ENCODE data around the gene THSD4.

The THSD4 gene

GRCh38 chr15:71815301-71815700, 700.0 kb downstream of the THSD4 start:
- H3K4me3 ChIP-seq (ENCODE audit: low read depth, low read length) = no peak overlapping the region
- in situ Hi-C loops (cut with HindIII; ENCODE audit: low sequenced_read_pairs) = no loop called here
- DNase-seq (ENCODE audit: low read depth, low spot score) = no peak
- TF ChIP-seq CTCF (IDR thresholded peaks at IDR 0.05; ENCODE audit: low read depth, low read length) = no peak

DNA sequence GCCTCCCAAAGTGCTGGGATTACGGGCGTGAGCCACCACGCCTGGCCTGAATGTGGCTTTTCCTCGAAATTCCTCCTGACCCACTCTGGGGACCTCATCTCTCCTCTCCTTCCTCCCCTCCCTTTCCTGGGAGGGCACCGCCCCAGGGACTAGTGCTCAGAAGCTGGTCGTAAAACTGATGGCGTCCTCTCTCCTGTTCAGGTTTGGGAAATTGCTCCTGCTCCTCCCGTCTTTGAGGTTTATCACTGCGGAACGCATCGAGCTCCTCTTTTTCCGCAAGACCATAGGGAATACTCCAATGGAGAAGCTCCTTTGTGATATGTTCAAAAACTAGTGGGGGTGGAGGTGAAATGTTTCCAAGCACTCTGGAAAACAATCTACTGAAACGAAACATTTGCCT, 702.1 kb downstream of the THSD4 start:
- no peak for DNase-seq (ENCODE audit: low read depth, low spot score)
- no peak overlapping the region for H3K4me3 ChIP-seq (ENCODE audit: low read depth, low read length)
- TF ChIP-seq CTCF (IDR thresholded peaks at IDR 0.05; ENCODE audit: low read depth, low read length) = no peak
- in situ Hi-C loops (cut with HindIII; ENCODE audit: low sequenced_read_pairs) = no loop called here

- TF ChIP-seq CTCF (IDR thresholded peaks at IDR 0.05; ENCODE audit: low read depth, low read length) = no peak
- in situ Hi-C loops (cut with HindIII; ENCODE audit: low sequenced_read_pairs) = no loop called here
- no peak overlapping the region for H3K4me3 ChIP-seq (ENCODE audit: low read depth, low read length)
- no peak for DNase-seq (ENCODE audit: low read depth, low spot score)
These were observed 704.9 kb downstream of the THSD4 start for GRCh38 chr15:71820127-71820526.

DNA sequence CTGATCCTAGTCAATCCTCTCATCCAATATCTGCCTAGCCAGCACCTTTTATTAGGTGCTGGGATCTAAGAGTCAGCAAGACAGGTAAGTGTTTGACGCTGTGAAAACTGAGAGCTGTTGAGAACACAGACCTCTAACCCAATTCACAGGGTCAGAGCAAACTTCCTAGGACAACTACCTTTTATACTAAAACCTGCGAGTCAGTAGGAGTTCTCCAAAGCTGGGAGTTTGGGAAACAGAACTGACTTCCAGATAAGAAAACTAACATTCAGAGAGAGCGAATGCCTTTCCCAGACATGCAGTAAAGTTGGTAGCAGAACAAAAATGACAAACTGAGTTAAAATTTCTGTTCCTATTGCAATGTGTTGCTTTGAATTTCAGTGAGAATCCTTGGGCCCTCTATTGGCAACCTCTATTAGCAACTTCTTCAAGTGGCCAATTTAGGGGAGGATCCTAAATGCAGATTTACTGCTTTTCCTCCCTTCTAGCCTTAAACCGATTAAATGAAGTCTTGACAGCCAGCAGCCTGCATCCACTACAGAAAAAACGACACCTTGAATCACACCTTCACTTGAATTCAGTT, 706.4 kb downstream of the THSD4 start:
- no peak for TF ChIP-seq CTCF (IDR thresholded peaks at IDR 0.05; ENCODE audit: low read depth, low read length)
- in situ Hi-C loops (cut with HindIII; ENCODE audit: low sequenced_read_pairs) = no loop called here
- no peak overlapping the region for H3K4me3 ChIP-seq (ENCODE audit: low read depth, low read length)
- no peak for DNase-seq (ENCODE audit: low read depth, low spot score)

DNA sequence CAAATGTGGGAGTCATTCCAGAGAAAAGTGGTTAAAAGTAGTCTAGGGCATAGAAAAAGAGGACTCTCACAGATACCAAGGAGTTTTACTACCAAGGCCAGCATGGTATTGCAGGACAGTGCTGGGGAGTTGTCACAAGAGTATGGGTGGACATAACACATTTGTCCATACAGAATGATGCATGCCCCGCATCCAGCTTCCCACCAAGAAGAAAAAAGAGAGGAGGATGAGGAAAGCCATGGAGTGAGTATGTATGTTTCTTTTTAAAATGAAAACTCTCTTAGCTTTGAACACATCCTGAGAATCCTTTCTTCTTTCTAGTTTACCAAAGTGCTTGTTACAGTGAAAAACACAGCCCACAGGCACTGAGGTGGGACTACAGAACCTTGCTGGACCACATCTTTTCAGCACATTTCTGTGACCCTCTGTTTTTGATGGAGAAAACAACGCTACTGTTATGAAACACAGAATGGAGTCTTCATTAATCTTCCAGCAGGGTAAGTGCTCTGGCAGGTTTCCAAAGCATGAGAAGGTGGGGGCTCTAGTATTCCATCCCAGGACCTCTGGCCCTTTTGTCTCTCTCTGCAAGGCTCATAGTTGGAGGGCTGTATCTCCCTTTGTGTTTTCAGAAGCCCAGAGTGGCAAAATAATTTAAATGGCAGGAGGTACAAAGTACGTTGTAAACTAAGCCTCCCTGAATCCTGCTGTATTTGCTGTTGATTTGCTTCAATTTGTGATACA, 707.8 kb downstream of the THSD4 start:
- in situ Hi-C loops (cut with HindIII; ENCODE audit: low sequenced_read_pairs) = no loop called here
- no peak for TF ChIP-seq CTCF (IDR thresholded peaks at IDR 0.05; ENCODE audit: low read depth, low read length)
- no peak overlapping the region for H3K4me3 ChIP-seq (ENCODE audit: low read depth, low read length)
- no peak for DNase-seq (ENCODE audit: low read depth, low spot score)

- no peak overlapping the region for H3K4me3 ChIP-seq (ENCODE audit: low read depth, low read length)
- TF ChIP-seq CTCF (IDR thresholded peaks at IDR 0.05; ENCODE audit: low read depth, low read length) = no peak
- no peak for DNase-seq (ENCODE audit: low read depth, low spot score)
- in situ Hi-C loops (cut with HindIII; ENCODE audit: low sequenced_read_pairs) = no loop called here
These were observed 708.5 kb downstream of the THSD4 start for GRCh38 chr15:71823801-71824200.
